ENCODE measurements around the gene SLC9A9.

DNA sequence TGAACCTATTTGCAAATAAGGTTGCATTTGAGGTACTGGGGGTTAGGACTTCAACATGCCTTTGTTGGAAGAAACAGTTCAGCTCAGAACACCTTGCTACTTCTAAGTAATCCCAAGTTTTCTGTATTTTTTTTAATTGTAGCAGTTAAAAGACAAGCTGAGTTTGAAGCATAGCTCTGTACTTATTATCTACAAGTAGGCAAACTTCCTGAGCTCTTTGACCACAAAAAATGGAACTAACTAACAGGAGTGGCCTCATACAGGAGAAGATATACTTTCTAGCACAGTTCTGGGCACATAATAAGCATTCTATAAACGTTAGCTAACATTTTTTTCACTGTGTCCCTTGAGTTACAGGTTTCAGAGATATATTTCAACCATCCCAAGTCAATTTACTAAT is 569.5 kb downstream of the SLC9A9 start:
- TF ChIP-seq, protein P1, sequence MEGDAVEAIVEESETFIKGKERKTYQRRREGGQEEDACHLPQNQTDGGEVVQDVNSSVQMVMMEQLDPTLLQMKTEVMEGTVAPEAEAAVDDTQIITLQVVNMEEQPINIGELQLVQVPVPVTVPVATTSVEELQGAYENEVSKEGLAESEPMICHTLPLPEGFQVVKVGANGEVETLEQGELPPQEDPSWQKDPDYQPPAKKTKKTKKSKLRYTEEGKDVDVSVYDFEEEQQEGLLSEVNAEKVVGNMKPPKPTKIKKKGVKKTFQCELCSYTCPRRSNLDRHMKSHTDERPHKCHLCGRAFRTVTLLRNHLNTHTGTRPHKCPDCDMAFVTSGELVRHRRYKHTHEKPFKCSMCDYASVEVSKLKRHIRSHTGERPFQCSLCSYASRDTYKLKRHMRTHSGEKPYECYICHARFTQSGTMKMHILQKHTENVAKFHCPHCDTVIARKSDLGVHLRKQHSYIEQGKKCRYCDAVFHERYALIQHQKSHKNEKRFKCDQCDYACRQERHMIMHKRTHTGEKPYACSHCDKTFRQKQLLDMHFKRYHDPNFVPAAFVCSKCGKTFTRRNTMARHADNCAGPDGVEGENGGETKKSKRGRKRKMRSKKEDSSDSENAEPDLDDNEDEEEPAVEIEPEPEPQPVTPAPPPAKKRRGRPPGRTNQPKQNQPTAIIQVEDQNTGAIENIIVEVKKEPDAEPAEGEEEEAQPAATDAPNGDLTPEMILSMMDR (conservative IDR thresholded peaks at IDR 0.05; ENCODE audit: low read depth, low read length) = no peak
- no peak for TF ChIP-seq EZH2 (IDR thresholded peaks at IDR 0.05; ENCODE audit: borderline replicate concordance, low read depth, low read length, poor library complexity, severe bottlenecking)
